Trophoblast cell (in vitro differentiated cells and primary cell): ENCODE data around the gene SLC9A2.

ENCODE experiments used
- DNase-seq, 2 donors: peaks; one replicate each; pipeline ENCODE4 v3.0.0-alpha.2; 2016
- H2AFZ ChIP-seq: 2 replicates; pipeline ENCODE4 v1.6.1; 2013; ENCODE audit warnings: low read length, moderate library complexity, mild to moderate bottlenecking; ENCODE audit not compliant: insufficient read depth, poor library complexity
- H2AK5ac ChIP-seq: 2 replicates; pipeline ENCODE4 v1.6.1; 2013; ENCODE audit warnings: mild to moderate bottlenecking, low read length
- H2BK120ac ChIP-seq: 2 replicates; pipeline ENCODE4 v1.6.1; 2013; ENCODE audit warnings: low read length, mild to moderate bottlenecking, moderate library complexity; ENCODE audit not compliant: insufficient read depth, poor library complexity
- H2BK12ac ChIP-seq: 2 replicates; pipeline ENCODE4 v1.6.1; 2013; ENCODE audit warnings: mild to moderate bottlenecking, low read length, moderate library complexity
- H2BK5ac ChIP-seq: 2 replicates; pipeline ENCODE4 v1.6.1; 2013; ENCODE audit warnings: low read length, low read depth, moderate library complexity, mild to moderate bottlenecking; ENCODE audit not compliant: poor library complexity
- H3K14ac ChIP-seq: 2 replicates; pipeline ENCODE4 v1.6.1; 2013; ENCODE audit warnings: mild to moderate bottlenecking, low read length
- H3K18ac ChIP-seq: 2 replicates; pipeline ENCODE4 v1.6.1; 2013; ENCODE audit warnings: mild to moderate bottlenecking, low read length
- H3K23ac ChIP-seq: 2 replicates; pipeline ENCODE4 v1.6.1; 2013; ENCODE audit warnings: low read length
- H3K27ac ChIP-seq: 2 replicates; pipeline ENCODE4 v1.5.1; 2013; ENCODE audit warnings: low read depth, mild to moderate bottlenecking, inconsistent platforms, low read length, moderate library complexity
- H3K27me3 ChIP-seq: 2 replicates; pipeline ENCODE4 v1.6.1; 2013; ENCODE audit warnings: inconsistent platforms, mild to moderate bottlenecking, low read length, moderate library complexity; ENCODE audit not compliant: insufficient read depth
- H3K36me3 ChIP-seq, 2 experiments: 1 replicate in 1 of 2; 2 replicates in 1 of 2; pipeline ENCODE4 v1.6.1; 2013; ENCODE audit warnings: low read length in 2 of 2, mild to moderate bottlenecking in 2 of 2, moderate library complexity in 1 of 2; ENCODE audit not compliant: insufficient read depth in 2 of 2, control insufficient read depth in 1 of 2
- H3K4ac ChIP-seq: 2 replicates; pipeline ENCODE4 v1.6.1; 2013; ENCODE audit warnings: low read depth, mild to moderate bottlenecking, low read length, moderate library complexity
- H3K4me1 ChIP-seq, 2 experiments: 1 replicate in 1 of 2; 2 replicates in 1 of 2; pipeline ENCODE4 v1.6.1; 2013; ENCODE audit warnings: low read length in 2 of 2, mild to moderate bottlenecking in 2 of 2, moderate library complexity in 1 of 2; ENCODE audit not compliant: insufficient read depth in 2 of 2, control insufficient read depth in 1 of 2
- H3K4me2 ChIP-seq: 2 replicates; pipeline ENCODE4 v1.6.1; 2013; ENCODE audit warnings: inconsistent platforms, mild to moderate bottlenecking, low read length, moderate library complexity
- H3K4me3 ChIP-seq: 2 replicates; pipeline ENCODE4 v1.5.1; 2013; ENCODE audit warnings: mild to moderate bottlenecking, low read depth, low read length, inconsistent platforms
- H3K79me1 ChIP-seq: one replicate; pipeline ENCODE4 v1.6.1; 2013; ENCODE audit warnings: low read length
- H3K79me2 ChIP-seq: 2 replicates; pipeline ENCODE4 v1.6.1; 2013; ENCODE audit warnings: low read length, mild to moderate bottlenecking; ENCODE audit not compliant: control insufficient read depth, insufficient read depth, poor library complexity
- H3K9ac ChIP-seq: 2 replicates; pipeline ENCODE4 v1.6.1; 2013; ENCODE audit warnings: mild to moderate bottlenecking, low read length
- H3K9me3 ChIP-seq: 2 replicates; pipeline ENCODE4 v1.6.1; 2013; ENCODE audit warnings: low read depth, mild to moderate bottlenecking, control low read depth, inconsistent platforms, low read length; ENCODE audit not compliant: insufficient read depth
- H4K12ac ChIP-seq: 2 replicates; pipeline ENCODE4 v1.6.1; 2013; ENCODE audit warnings: low read depth, mild to moderate bottlenecking, low read length, moderate library complexity
- H4K8ac ChIP-seq: 2 replicates; pipeline ENCODE4 v1.6.1; 2013; ENCODE audit warnings: low read depth, mild to moderate bottlenecking, low read length, moderate library complexity
- H4K91ac ChIP-seq: one replicate; pipeline ENCODE4 v1.6.1; 2013; ENCODE audit warnings: low read depth, mild to moderate bottlenecking, low read length, moderate library complexity
- WGBS: extraction: QIAGEN DNeasy Blood & Tissue Kit; methylation state at CpG from one replicate; pipeline ENCODE4 v1.1.7; 2013; ENCODE audit warnings: missing lambda C conversion rate; ENCODE audit not compliant: insufficient read length, insufficient coverage; ENCODE audit errors: extremely low coverage; 5-methylcytosine and 5-hydroxymethylcytosine counted together

The SLC9A2 gene

GRCh38 chr2:102620332-102620731 lies 979 bp downstream of the SLC9A2 start:
- H3K4me3 ChIP-seq = no peak overlapping the region
- H4K12ac ChIP-seq = no peak overlapping the region
- no peak for DNase-seq
- WGBS = no CpG with 5 or more reads among the region's 11 CpGs
- H3K79me2 ChIP-seq = no peaks in the 10 kb centered on the region
- H3K4me1 ChIP-seq = peaks cover 12 to 14% of the 10 kb centered on the region in 2 experiments
- H3K79me1 ChIP-seq = no peaks in the 10 kb centered on the region
- H2AK5ac ChIP-seq = no peak overlapping the region
- no peak overlapping the region for H3K18ac ChIP-seq
- H3K14ac ChIP-seq = no peak overlapping the region
- no peaks in the 10 kb centered on the region for H3K9me3 ChIP-seq
- H3K4ac ChIP-seq = no peak overlapping the region
- peaks cover 21% of the 10 kb centered on the region for H3K27me3 ChIP-seq
- H2AFZ ChIP-seq = no peak overlapping the region
- H3K23ac ChIP-seq = no peak overlapping the region
- H4K8ac ChIP-seq = no peak overlapping the region
- H3K27ac ChIP-seq = no peak overlapping the region
- no peak overlapping the region for H3K4me2 ChIP-seq
- H2BK5ac ChIP-seq = no peak overlapping the region
- H4K91ac ChIP-seq = no peak overlapping the region
- H2BK12ac ChIP-seq = no peak overlapping the region
- no peak overlapping the region for H3K9ac ChIP-seq
- H2BK120ac ChIP-seq = no peak overlapping the region
- H3K36me3 ChIP-seq = no peaks in the 10 kb centered on the region

- H3K4ac ChIP-seq = no peak overlapping the region
- WGBS = no CpG with 5 or more reads among the region's 4 CpGs
- H3K18ac ChIP-seq = no peak overlapping the region
- no peak overlapping the region for H2BK120ac ChIP-seq
- no peak overlapping the region for H4K91ac ChIP-seq
- H3K4me2 ChIP-seq = no peak overlapping the region
- no peak overlapping the region for H2BK12ac ChIP-seq
- peak in 1 of 2 donors; percentile 26 for DNase-seq
- H3K79me1 ChIP-seq = no peaks in the 10 kb centered on the region
- no peak overlapping the region for H2AK5ac ChIP-seq
- no peaks in the 10 kb centered on the region for H3K9me3 ChIP-seq
- H3K4me1 ChIP-seq = peaks cover 12 to 14% of the 10 kb centered on the region in 2 experiments
- H4K12ac ChIP-seq = no peak overlapping the region
- no peak overlapping the region for H2BK5ac ChIP-seq
- H3K14ac ChIP-seq = no peak overlapping the region
- no peak overlapping the region for H2AFZ ChIP-seq
- H3K4me3 ChIP-seq = no peak overlapping the region
- H3K36me3 ChIP-seq = no peaks in the 10 kb centered on the region
- H3K23ac ChIP-seq = no peak overlapping the region
- no peak overlapping the region for H3K9ac ChIP-seq
- H4K8ac ChIP-seq = no peak overlapping the region
- H3K27me3 ChIP-seq = peaks cover 21% of the 10 kb centered on the region
- H3K79me2 ChIP-seq = no peaks in the 10 kb centered on the region
- no peak overlapping the region for H3K27ac ChIP-seq
These were observed 2.3 kb downstream of the SLC9A2 start for GRCh38 chr2:102621630-102622029.

DNA sequence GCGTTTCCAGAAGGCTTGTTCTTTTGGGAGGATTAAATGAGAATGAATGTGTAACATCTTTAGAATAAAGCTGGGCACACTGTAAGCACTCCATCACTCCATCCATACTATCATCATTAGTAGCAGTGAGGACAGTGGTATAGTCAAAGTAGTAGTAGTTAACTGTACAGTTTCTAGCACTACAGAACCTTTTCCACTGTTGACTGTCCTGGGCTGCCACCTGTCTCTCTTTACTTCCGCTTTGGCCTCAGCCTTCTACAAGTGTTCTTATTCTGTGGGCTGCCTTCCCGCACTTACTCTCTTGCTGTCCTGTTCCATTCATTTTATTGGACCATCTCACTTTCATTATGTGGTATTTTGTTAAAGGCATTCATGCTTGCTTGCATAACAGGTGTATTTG lies 3.3 kb downstream of the SLC9A2 start:
- H3K14ac ChIP-seq = no peak overlapping the region

DNA sequence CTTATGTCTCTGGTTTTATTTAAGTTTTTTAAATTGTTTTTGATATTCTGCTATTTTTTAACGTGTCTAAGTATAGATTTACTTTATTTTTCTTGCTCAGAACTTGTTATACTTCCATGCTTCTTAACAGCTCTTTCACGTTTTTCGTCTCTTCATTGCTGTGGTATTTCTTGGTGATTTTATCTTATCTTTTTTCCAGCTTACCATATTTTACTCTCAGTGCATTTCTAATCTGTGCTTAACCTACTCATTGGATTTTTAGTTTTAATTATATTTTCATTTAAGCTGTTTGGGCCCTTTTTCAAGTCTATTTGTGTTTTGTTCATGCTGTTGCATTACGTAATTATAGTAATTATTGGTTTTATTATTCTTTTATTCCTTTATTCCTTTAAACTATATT lies 11.1 kb downstream of the SLC9A2 start:
- Histone ChIP-seq H3K4me1 (no peaks in the 10 kb centered on the region), H3K23ac (no peak overlapping the region), H3K79me1 (no peaks in the 10 kb centered on the region), H4K12ac (no peak overlapping the region), H4K8ac (no peak overlapping the region), H3K79me2 (no peaks in the 10 kb centered on the region), H3K9me3 (no peaks in the 10 kb centered on the region), H3K27ac (no peak overlapping the region), H4K91ac (no peak overlapping the region), H3K9ac (no peak overlapping the region), H3K36me3 (no peaks in the 10 kb centered on the region), H2BK12ac (no peak overlapping the region), H3K18ac (no peak overlapping the region), H3K4me2 (no peak overlapping the region), H3K4ac (no peak overlapping the region), H2BK5ac (no peak overlapping the region), H2AFZ (no peak overlapping the region), H3K14ac (no peak overlapping the region), H3K4me3 (no peak overlapping the region), H2BK120ac (no peak overlapping the region), H3K27me3 (no peaks in the 10 kb centered on the region), H2AK5ac (no peak overlapping the region)
- WGBS = no CpG with 5 or more reads among the region's 4 CpGs
- peak in 1 of 2 donors; percentile 39 for DNase-seq

More for the DNA sequence above, 3.3 kb downstream of the SLC9A2 start:
- no peak overlapping the region for H3K4me2 ChIP-seq
- H3K27me3 ChIP-seq = peaks cover 21% of the 10 kb centered on the region
- H4K12ac ChIP-seq = no peak overlapping the region
- no peak for DNase-seq
- no peak overlapping the region for H2BK12ac ChIP-seq
- no CpG with 5 or more reads among the region's 3 CpGs for WGBS
- H3K4ac ChIP-seq = no peak overlapping the region
- no peaks in the 10 kb centered on the region for H3K79me2 ChIP-seq
- no peak overlapping the region for H3K27ac ChIP-seq
- no peak overlapping the region for H2BK5ac ChIP-seq
- peaks cover 12 to 14% of the 10 kb centered on the region in 2 experiments for H3K4me1 ChIP-seq
- no peak overlapping the region for H3K18ac ChIP-seq
- no peak overlapping the region for H4K91ac ChIP-seq
- no peak overlapping the region for H4K8ac ChIP-seq
- H3K9me3 ChIP-seq = no peaks in the 10 kb centered on the region
- no peak overlapping the region for H2BK120ac ChIP-seq
- no peaks in the 10 kb centered on the region for H3K79me1 ChIP-seq
- no peak overlapping the region for H3K23ac ChIP-seq
- no peak overlapping the region for H2AFZ ChIP-seq
- H3K9ac ChIP-seq = no peak overlapping the region
- no peak overlapping the region for H3K4me3 ChIP-seq
- no peak overlapping the region for H2AK5ac ChIP-seq
- no peaks in the 10 kb centered on the region for H3K36me3 ChIP-seq
